Measurements from ENCODE around the gene XPR1.
"Not testable (repeated sequence)": the region's sequence is repeated elsewhere in the genome, so short reads cannot be mapped to it uniquely, and the experiment has no call there.

DNA sequence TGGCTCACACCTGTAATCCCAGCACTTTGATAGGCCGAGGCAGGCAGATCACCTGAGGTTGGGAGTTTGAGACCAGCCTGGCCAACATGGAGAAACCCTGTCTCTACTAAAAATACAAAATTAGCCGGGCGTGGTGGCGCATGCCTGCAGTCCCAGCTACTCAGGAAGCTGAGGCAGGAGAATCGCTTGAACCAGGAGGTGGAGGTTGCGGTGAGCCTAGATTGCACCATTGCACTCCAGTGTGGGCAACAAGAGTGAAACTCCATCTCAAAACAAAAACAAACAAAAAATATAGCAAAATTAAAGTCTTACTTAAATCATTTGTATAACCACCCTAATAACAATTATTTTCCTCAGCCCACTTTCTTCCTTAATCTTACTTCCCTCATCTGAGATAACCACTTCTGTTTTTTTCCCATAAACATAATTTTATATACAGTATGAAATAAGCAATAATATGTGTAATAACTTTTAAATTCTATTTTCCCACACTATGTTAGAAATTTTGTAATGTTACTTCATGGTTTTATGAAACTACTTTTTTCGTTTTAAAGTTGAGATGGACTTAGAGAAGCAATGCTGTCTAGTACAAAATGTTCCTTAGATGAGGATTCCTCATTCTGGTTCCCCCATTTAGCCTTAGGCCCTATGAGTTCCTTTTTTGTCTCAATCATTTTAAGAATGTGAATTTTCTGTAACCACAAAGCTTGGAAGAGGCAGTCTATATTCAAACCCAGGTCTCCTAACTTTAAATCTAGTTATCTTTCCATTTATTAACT is 226.3 kb downstream of the XPR1 start:
- not testable (repeated sequence) for TF ChIP-seq CTCF, POLR2A (IDR thresholded peaks at IDR 0.05)

Data from uterus (tissue), 2 donors.